Liver (tissue), 9 donors: Measurements from ENCODE around the gene POU3F4. TPM values are rescaled to one million over a fixed set of nuclear protein-coding genes. Genes with fewer than 3 reads are reported as not detected.

ENCODE experiments used
- DNase-seq: peaks from one replicate; pipeline ENCODE4 v3.0.0-alpha.2; 2017; ENCODE audit warnings: low spot score
- H3K27ac ChIP-seq, 2 donors: one replicate each; pipeline ENCODE4 v1.7.0; 2013; ENCODE audit warnings: inconsistent platforms in 2 of 2, low read length in 2 of 2, control low read depth in 1 of 2, low read depth in 1 of 2, mild to moderate bottlenecking in 1 of 2
- H3K27me3 ChIP-seq, 4 donors: one replicate each; pipeline versions ENCODE4 v1.6.1 to v1.7.0; 2013; ENCODE audit warnings: low read length in 3 of 4, inconsistent platforms in 1 of 4, mild to moderate bottlenecking in 1 of 4, moderate library complexity in 1 of 4; ENCODE audit not compliant: control insufficient read depth in 4 of 4, insufficient read depth in 4 of 4
- H3K36me3 ChIP-seq, 4 donors: one replicate each; pipeline versions ENCODE4 v1.6.1 to v1.7.0; 2013; ENCODE audit warnings: low read length in 3 of 4, mild to moderate bottlenecking in 3 of 4, low read depth in 1 of 4, moderate library complexity in 1 of 4; ENCODE audit not compliant: control insufficient read depth in 4 of 4, insufficient read depth in 3 of 4
- H3K4me1 ChIP-seq, 4 donors: one replicate each; pipeline versions ENCODE4 v1.6.1 to v1.7.0; 2013; ENCODE audit warnings: low read length in 3 of 4, mild to moderate bottlenecking in 3 of 4, moderate library complexity in 1 of 4; ENCODE audit not compliant: control insufficient read depth in 4 of 4, insufficient read depth in 4 of 4
- H3K4me3 ChIP-seq, 3 donors: one replicate each; pipeline versions ENCODE4 v1.6.1 to v1.7.0; 2013; ENCODE audit warnings: low read length in 3 of 3, control low read depth in 1 of 3, low read depth in 1 of 3, mild to moderate bottlenecking in 1 of 3
- H3K9ac ChIP-seq, 2 donors: one replicate each; pipeline ENCODE4 v1.7.0; 2013; ENCODE audit warnings: low read length in 2 of 2, mild to moderate bottlenecking in 2 of 2, moderate library complexity in 2 of 2, control low read depth in 1 of 2, low read depth in 1 of 2
- H3K9me3 ChIP-seq, 4 donors: one replicate each; pipeline versions ENCODE4 v1.6.1 to v1.7.0; 2013; ENCODE audit warnings: low read length in 3 of 4; ENCODE audit not compliant: control insufficient read depth in 4 of 4
- CTCF ChIP-seq: fragments of 150-350 bp; IDR thresholded peaks from 2 replicates; pipeline ENCODE4 v1.5.1; 2017; ENCODE audit warnings: improper control_type of control experiment, low read depth, low read length; ENCODE audit not compliant: missing input control
- EGR1 ChIP-seq, 2 donors: IDR thresholded peaks; 2 replicates each; pipeline ENCODE4 v1.6.1; 2016 to 2018; ENCODE audit warnings: antibody characterized with exemption in 2 of 2, low read depth in 2 of 2
- FOXA1 ChIP-seq: IDR thresholded peaks from 2 replicates; pipeline ENCODE4 v1.6.1; 2016; ENCODE audit warnings: antibody characterized with exemption
- FOXA2 ChIP-seq: IDR thresholded peaks from 2 replicates; pipeline ENCODE4 v1.6.1; 2016; ENCODE audit warnings: antibody characterized with exemption
- GABPA ChIP-seq, 2 donors: IDR thresholded peaks in 1 of 2; conservative IDR thresholded peaks in 1 of 2; 2 replicates each; pipeline ENCODE4 v1.6.1; 2016; ENCODE audit warnings: antibody characterized with exemption in 2 of 2, mild to moderate bottlenecking in 1 of 2, moderate library complexity in 1 of 2
- HNF4A ChIP-seq, 2 donors: conservative IDR thresholded peaks; 2 replicates each; pipeline ENCODE4 v1.6.1; 2016; ENCODE audit warnings: antibody characterized with exemption in 2 of 2, mild to moderate bottlenecking in 2 of 2
- HNF4G ChIP-seq: IDR thresholded peaks from 2 replicates; pipeline ENCODE4 v1.6.1; 2016; ENCODE audit warnings: antibody characterized with exemption
- JUND ChIP-seq, 2 donors: IDR thresholded peaks; 2 replicates each; pipeline ENCODE4 v1.6.1; 2016; ENCODE audit warnings: antibody characterized with exemption in 2 of 2
- NR2F2 ChIP-seq: IDR thresholded peaks from 2 replicates; pipeline ENCODE4 v1.6.1; 2016; ENCODE audit warnings: antibody characterized with exemption
- RAD21 ChIP-seq, 2 donors: IDR thresholded peaks; 2 replicates each; pipeline ENCODE4 v1.6.1; 2016; ENCODE audit warnings: antibody characterized with exemption in 2 of 2, mild to moderate bottlenecking in 2 of 2
- RXRA ChIP-seq, 2 donors: IDR thresholded peaks; 2 replicates each; pipeline ENCODE4 v1.6.1; 2017 to 2018; ENCODE audit warnings: antibody characterized with exemption in 2 of 2, mild to moderate bottlenecking in 1 of 2
- SP1 ChIP-seq: IDR thresholded peaks from 2 replicates; pipeline ENCODE4 v1.6.1; 2018; ENCODE audit warnings: antibody characterized with exemption, mild to moderate bottlenecking
- TAF1 ChIP-seq: conservative IDR thresholded peaks from 2 replicates; pipeline ENCODE4 v1.6.1; 2016; ENCODE audit warnings: antibody characterized with exemption, mild to moderate bottlenecking
- YY1 ChIP-seq: IDR thresholded peaks from 2 replicates; pipeline ENCODE4 v1.6.1; 2016; ENCODE audit warnings: antibody characterized with exemption, mild to moderate bottlenecking
- ZBTB33 ChIP-seq: IDR thresholded peaks from 2 replicates; pipeline ENCODE4 v1.6.1; 2016; ENCODE audit warnings: antibody characterized with exemption
- WGBS: extraction: QIAGEN DNeasy Blood & Tissue Kit; methylation state at CpG from one replicate; pipeline ENCODE4 v1.1.7; 2013; 5-methylcytosine and 5-hydroxymethylcytosine counted together
- polyA plus RNA-seq, 2 donors: library from polyadenylated mRNA; stranded (reverse) in 1 of 2; unstranded in 1 of 2; fragments of 200-250 nt in 1 of 2; fragments of >200 nt in 1 of 2; fragmentation: Nextera tagmentation in 1 of 2; extraction: Ambion mirVana in 1 of 2; gene quantifications; one replicate each; pipeline versions ENCODE4 v1.2.1 to v1.2.3, GENCODE V29; 2013 to 2015
- total RNA-seq, 2 donors: library from RNA; depleted of rRNA; stranded (reverse); fragments of >200 nt; gene quantifications; one replicate each; pipeline ENCODE4 v1.2.3, GENCODE V29; 2014
- TF ChIP-seq, protein P1 (sequence below): IDR thresholded peaks from 2 replicates; pipeline ENCODE4 v1.6.1; 2016; ENCODE audit warnings: antibody characterized with exemption
- TF ChIP-seq, protein P2 (sequence below): IDR thresholded peaks from 2 replicates; pipeline ENCODE4 v1.6.1; 2016; ENCODE audit warnings: antibody characterized with exemption
- donor health status: healthy.
- donor health status: healthy.
- donor health status: healthy.
- donor health status: healthy.
- donor health status: healthy.

The POU3F4 gene
- total and polyA plus RNA-seq, 4 donors, result not detected

GRCh38 chrX:83516597-83516996 is 8.5 kb downstream of the POU3F4 start:
- no peak overlapping the region for H3K9ac ChIP-seq
- no peaks in the 10 kb centered on the region for H3K27me3 ChIP-seq
- no peaks in the 10 kb centered on the region for H3K36me3 ChIP-seq
- no peaks in the 10 kb centered on the region for H3K9me3 ChIP-seq
- no peak overlapping the region for H3K27ac ChIP-seq
- H3K4me3 ChIP-seq, result no peak overlapping the region
- no peak for DNase-seq
- no peak for TF ChIP-seq RAD21 (IDR thresholded peaks at IDR 0.05)
- TF ChIP-seq SP1, result no peak
- no peak for TF ChIP-seq TAF1
- TF ChIP-seq GABPA (IDR thresholded peaks at IDR 0.05 in 1 of 2, conservative IDR thresholded peaks at IDR 0.05 in 1 of 2), result no peak
- TF ChIP-seq HNF4G, result no peak
- no peak for TF ChIP-seq FOXA1
- TF ChIP-seq ZBTB33, result no peak
- TF ChIP-seq JUND (IDR thresholded peaks at IDR 0.05), result no peak
- no peak for TF ChIP-seq NR2F2
- TF ChIP-seq EGR1 (IDR thresholded peaks at IDR 0.05; ENCODE audit: low read depth in 2 of 2), result no peak
- no peak for TF ChIP-seq RXRA (IDR thresholded peaks at IDR 0.05)
- TF ChIP-seq, protein P1, sequence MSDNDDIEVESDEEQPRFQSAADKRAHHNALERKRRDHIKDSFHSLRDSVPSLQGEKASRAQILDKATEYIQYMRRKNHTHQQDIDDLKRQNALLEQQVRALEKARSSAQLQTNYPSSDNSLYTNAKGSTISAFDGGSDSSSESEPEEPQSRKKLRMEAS, result no peak
- no peak for TF ChIP-seq CTCF
- TF ChIP-seq FOXA2, result no peak
- TF ChIP-seq YY1, result no peak
- TF ChIP-seq HNF4A (conservative IDR thresholded peaks at IDR 0.05), result no peak
- TF ChIP-seq, protein P2, sequence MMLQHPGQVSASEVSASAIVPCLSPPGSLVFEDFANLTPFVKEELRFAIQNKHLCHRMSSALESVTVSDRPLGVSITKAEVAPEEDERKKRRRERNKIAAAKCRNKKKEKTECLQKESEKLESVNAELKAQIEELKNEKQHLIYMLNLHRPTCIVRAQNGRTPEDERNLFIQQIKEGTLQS, result no peak
- WGBS, result 70% methylated on average over 1 of the region's 1 CpG
- H3K4me1 ChIP-seq, result no peaks in the 10 kb centered on the region

DNA sequence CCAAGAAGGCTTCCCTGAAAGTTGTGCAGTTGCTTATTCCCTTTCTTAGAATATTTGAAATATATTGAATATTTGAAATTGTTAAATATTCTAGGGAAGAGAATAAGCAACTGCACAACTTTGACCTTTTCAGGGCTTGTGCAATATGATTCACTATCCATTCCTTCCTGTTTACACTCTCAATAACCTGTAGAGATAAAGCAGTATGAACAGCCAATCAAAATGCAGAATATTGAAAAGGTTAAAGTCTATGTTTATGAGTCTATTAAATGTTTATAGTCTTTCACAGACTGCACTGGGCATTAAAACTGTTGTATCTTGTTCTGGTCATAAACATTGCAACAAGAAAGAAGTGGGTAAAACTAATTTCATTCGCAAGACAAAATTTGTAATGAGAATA is 13.8 kb downstream of the POU3F4 start:
- Histone ChIP-seq H3K27ac (no peak overlapping the region), H3K9ac (no peak overlapping the region), H3K9me3 (no peaks in the 10 kb centered on the region), H3K4me3 (no peak overlapping the region), H3K36me3 (no peaks in the 10 kb centered on the region), H3K4me1 (peaks cover 0 to 3% (median 0%) of the 10 kb centered on the region in 4 donors), H3K27me3 (no peaks in the 10 kb centered on the region)
- WGBS, result 67% methylated on average over 1 of the region's 1 CpG
- peak; percentile 49 for TF ChIP-seq SP1
- TF ChIP-seq NR2F2, result peak; percentile 30
- no peak for TF ChIP-seq RAD21 (IDR thresholded peaks at IDR 0.05)
- no peak for TF ChIP-seq ZBTB33
- TF ChIP-seq HNF4A (conservative IDR thresholded peaks at IDR 0.05), result peak; percentile 56 to 70
- TF ChIP-seq HNF4G, result peak; percentile 19
- peak; percentile 33 for TF ChIP-seq FOXA2
- TF ChIP-seq GABPA (IDR thresholded peaks at IDR 0.05 in 1 of 2, conservative IDR thresholded peaks at IDR 0.05 in 1 of 2), result peak in 1 of 2 donors; percentile 17
- DNase-seq, result no peak
